HG03457 (cell line): ENCODE results near the gene CMTM3.
"Not testable (repeated sequence)": the region's sequence is repeated elsewhere in the genome, so short reads cannot be mapped to it uniquely, and the experiment has no call there.

Source experiments
- ATAC-seq: cut with Tn5 transposase; IDR thresholded peaks from one replicate; pipeline ENCODE4 v1.9.1; 2021; ENCODE audit warnings: moderate number of reproducible peaks; ENCODE audit not compliant: unreplicated experiment

CMTM3 gene

GRCh38 chr16:66660422-66661209 lies 56.1 kb downstream of the CMTM3 start:
- no peak for ATAC-seq

- ATAC-seq = no peak
Measured at GRCh38 chr16:66661210-66661560, 56.7 kb downstream of the CMTM3 start.

GRCh38 chr16:66661671-66662346 lies 57.3 kb downstream of the CMTM3 start:
- not testable (repeated sequence) for ATAC-seq

- ATAC-seq = no peak
Measured at GRCh38 chr16:66662445-66663194, 58.1 kb downstream of the CMTM3 start.
